ENCODE data around the gene WDR64. TPM values are rescaled to one million over a fixed set of nuclear protein-coding genes. Genes with fewer than 3 reads are reported as not detected.

The WDR64 gene
- total and polyA plus RNA-seq, 8 donors = 0.17 to 0.33 (median 0.28) TPM; not detected in 3

DNA sequence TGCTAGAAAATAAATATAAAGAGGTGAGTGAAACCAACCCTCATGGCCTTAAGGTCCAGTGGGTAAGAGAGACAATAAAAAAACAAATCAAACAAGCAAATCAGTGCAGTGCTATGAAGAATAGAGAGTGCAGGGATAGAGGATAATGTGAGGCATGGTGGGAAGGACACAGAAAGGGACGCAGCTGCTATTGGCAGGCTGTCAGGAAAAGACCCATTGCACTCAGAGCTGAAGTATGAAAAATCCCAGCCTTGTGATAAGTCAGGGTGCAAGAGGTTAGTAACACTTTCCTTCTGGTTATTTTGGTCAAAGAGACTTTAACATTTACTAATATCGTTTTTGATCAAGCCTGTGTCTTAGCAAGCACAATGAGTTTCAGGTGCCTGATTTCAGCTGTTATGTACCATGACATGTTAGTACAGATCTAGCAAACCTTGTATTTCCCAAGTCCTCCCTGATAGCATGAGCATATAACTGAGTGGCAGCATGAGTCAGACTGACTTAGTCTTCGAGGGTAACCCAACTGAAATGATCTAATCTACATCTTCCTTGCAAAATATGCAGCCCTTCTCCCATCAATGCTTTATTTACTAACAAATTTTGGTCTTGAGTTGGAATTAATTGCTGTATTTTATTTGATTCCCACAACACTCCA, 43.6 kb upstream of the WDR64 start:
- Histone ChIP-seq H3K27ac (no peak overlapping the region), H3K9me3 (no peaks in the 10 kb centered on the region), H3K27me3 (no peaks in the 10 kb centered on the region), H3K36me3 (no peaks in the 10 kb centered on the region), H3K4me1 (peaks cover 0 to 33% of the 10 kb centered on the region in 2 donors), H3K4me3 (no peak overlapping the region)
- TF ChIP-seq, protein P1, sequence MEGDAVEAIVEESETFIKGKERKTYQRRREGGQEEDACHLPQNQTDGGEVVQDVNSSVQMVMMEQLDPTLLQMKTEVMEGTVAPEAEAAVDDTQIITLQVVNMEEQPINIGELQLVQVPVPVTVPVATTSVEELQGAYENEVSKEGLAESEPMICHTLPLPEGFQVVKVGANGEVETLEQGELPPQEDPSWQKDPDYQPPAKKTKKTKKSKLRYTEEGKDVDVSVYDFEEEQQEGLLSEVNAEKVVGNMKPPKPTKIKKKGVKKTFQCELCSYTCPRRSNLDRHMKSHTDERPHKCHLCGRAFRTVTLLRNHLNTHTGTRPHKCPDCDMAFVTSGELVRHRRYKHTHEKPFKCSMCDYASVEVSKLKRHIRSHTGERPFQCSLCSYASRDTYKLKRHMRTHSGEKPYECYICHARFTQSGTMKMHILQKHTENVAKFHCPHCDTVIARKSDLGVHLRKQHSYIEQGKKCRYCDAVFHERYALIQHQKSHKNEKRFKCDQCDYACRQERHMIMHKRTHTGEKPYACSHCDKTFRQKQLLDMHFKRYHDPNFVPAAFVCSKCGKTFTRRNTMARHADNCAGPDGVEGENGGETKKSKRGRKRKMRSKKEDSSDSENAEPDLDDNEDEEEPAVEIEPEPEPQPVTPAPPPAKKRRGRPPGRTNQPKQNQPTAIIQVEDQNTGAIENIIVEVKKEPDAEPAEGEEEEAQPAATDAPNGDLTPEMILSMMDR (IDR thresholded peaks at IDR 0.05) = no peak
- intact Hi-C loops (cut with DNase I) = no loop called here
- no peak for ATAC-seq
- no peak for DNase-seq

DNA sequence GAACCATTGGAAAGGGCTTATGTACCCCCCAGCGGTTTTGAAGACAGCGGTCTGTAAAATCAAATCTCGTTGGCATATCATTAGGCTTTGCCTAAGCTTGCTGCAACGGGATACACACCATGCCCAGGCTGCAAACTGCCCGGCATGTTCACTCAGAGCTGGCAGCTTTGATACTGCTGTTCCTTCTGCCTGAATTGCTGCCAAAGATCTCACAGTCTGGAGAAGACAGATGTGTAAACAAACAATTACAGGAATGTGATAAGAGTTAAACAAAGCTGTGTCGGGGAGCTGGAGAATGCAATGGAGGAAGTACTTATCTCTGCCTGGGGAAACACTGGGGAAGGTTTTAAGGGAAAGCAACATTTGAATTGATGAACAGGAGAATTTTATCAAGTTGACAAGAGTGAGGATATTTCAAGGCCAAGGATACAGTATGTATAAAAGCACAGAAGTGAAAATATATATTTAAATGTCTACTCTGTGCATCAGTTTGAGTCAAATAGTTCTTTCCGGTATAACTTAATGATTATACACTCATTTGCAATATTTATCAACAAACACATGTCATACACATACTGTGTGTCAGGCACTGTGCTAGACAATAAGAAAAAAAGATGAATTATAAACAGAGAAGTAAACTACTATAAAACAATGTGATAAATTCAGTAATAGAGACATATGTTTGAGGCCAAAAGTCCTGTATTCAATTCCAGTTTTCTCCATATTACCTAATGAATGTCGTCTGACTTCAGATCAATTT, 41.8 kb upstream of the WDR64 start:
- Histone ChIP-seq H3K27me3 (no peaks in the 10 kb centered on the region), H3K27ac (no peak overlapping the region), H3K36me3 (no peaks in the 10 kb centered on the region), H3K4me3 (no peak overlapping the region), H3K4me1 (peaks cover 0 to 21% of the 10 kb centered on the region in 2 donors), H3K9me3 (no peaks in the 10 kb centered on the region)
- ATAC-seq (peak; percentile 35), DNase-seq (peak in 2 of 4 donors; percentile 74 to 79)
- intact Hi-C loops (cut with DNase I) = no loop called here
- TF ChIP-seq, protein P1 (IDR thresholded peaks at IDR 0.05) = no peak

DNA sequence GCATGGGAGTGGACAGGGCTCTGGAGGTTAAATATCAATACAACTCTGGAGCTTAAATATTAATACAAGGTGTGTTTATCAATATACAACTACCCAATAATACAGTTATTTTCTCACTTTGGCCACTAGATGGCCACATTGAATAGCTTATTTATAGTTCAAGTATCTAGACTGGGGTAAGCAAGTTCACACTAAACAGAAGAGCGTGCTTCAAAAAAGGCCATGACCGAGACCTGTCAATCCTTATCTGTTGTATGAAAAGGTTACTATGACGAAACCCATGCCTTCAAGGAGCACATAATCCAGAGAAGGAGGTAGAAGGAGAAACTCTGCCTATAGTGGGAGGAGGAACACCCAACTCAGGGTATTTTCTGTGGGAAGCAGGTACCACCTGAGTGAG, 41.0 kb upstream of the WDR64 start:
- Histone ChIP-seq H3K27me3 (no peaks in the 10 kb centered on the region), H3K36me3 (no peaks in the 10 kb centered on the region), H3K27ac (no peak overlapping the region), H3K9me3 (no peaks in the 10 kb centered on the region), H3K4me3 (no peak overlapping the region), H3K4me1 (peaks cover 0 to 21% of the 10 kb centered on the region in 2 donors)
- TF ChIP-seq, protein P1 (IDR thresholded peaks at IDR 0.05) = peak; percentile 54 to 67
- ATAC-seq = peak; percentile 92
- peak in 2 of 4 donors; percentile 37 to 57 for DNase-seq
- intact Hi-C loops (cut with DNase I) = no loop called here

DNA sequence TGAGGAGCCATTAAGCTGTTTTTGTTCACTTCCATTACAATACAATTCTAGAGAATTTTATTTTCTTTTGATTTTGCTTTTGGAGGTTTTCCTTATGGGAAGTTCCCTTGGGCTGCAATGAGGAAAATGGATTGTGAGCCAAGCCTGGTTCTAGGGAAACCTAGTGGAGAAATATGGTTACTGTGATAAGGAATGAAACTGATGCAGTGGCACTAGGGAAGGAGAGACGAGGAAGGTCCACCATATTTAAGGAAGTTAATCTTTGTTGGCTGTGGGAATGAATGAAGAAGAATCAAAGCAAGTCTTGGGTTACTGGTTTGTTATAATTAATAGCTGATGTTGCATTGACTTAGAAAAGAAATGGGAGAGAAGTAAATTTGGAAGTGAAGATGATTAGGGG, 40.3 kb upstream of the WDR64 start:
- Histone ChIP-seq H3K36me3 (no peaks in the 10 kb centered on the region), H3K9me3 (no peaks in the 10 kb centered on the region), H3K4me3 (no peak overlapping the region), H3K27ac (peak overlapping the region in 1 of 2 donors; percentile 16), H3K4me1 (peaks cover 0 to 21% of the 10 kb centered on the region in 2 donors), H3K27me3 (no peaks in the 10 kb centered on the region)
- intact Hi-C loops (cut with DNase I) = no loop called here
- TF ChIP-seq, protein P1 (IDR thresholded peaks at IDR 0.05) = no peak
- DNase-seq (no peak), ATAC-seq (peak; percentile 5)
